ENCODE data around the gene TMEM263. TPM values are rescaled to one million over a fixed set of nuclear protein-coding genes. Genes with fewer than 3 reads are reported as not detected.
"Not testable (repeated sequence)": the region's sequence is repeated elsewhere in the genome, so short reads cannot be mapped to it uniquely, and the experiment has no call there.

Gene TMEM263
- total and polyA plus RNA-seq, 2 experiments from 2014 or later = 70.0 to 132 TPM

DNA sequence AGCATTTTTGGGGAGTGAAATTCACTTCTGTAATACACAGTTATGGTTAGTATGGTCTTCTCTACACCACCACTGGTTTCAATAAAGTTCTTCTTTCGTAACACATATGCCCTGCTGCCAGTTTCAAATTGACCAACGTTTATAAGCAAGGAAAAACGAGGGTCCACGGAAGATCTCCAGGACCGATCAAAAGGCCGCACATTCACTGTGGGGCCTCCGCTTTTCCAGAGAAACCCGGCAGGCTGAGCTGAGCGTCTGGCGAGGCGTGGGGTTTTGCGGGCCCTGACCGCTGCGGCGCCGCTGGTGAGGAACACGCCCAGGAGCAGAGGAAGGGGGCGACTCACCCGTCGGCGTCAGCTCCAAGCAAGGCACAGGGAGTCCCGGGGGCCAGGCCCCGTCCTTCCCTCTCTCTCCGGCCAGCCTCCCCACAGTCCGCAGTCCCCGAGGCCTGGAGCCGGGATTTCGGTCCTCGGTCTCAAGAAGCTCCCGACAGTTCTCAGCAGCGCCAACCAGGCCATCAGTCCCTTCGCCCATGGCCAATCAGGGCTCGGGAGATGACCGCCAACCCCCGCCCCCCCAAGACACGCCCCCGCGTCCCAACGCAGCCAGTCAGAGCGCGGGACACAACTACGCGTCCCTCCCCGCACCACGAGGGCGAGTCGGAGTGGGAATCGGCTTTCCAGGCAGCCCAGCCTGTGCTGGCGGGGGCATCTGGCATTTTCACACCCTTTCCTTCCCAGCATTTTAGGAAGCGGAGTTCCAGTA lies 31.1 kb downstream of the TMEM263 start, which contains the start of gene MTERF2:
Gene MTERF2 (minus strand): TSS at position 522 of the 765 bp plus-strand sequence. CDS start 8,432 bp downstream, outside the sequence.
- no peaks in the 10 kb centered on the region for H3K9me3 ChIP-seq (ENCODE audit: low read depth)
- H3K27ac ChIP-seq = peak within 1 kb of the TSS; percentile 86
- peaks cover 19% of the 10 kb centered on the region for H3K79me2 ChIP-seq
- peak; percentile 96 for DNase-seq (ENCODE audit: low spot score)
- H3K4me3 ChIP-seq = peak within 1 kb of the TSS; percentile 60
- peaks cover 29% of the 10 kb centered on the region for H3K4me1 ChIP-seq (ENCODE audit: insufficient read depth)
- no peaks in the 10 kb centered on the region for H3K36me3 ChIP-seq (replicated peaks; ENCODE audit: insufficient read depth, low read depth)
- H3K27me3 ChIP-seq = no peaks in the 10 kb centered on the region
- H4K20me1 ChIP-seq (ENCODE audit: insufficient read depth, poor library complexity, severe bottlenecking) = no peaks in the 10 kb centered on the region
- TF ChIP-seq EZH2phosphoT487 (IDR thresholded peaks at IDR 0.05; ENCODE audit: low read depth, severe bottlenecking, unreplicated experiment) (no peak), EZH2 (IDR thresholded peaks at IDR 0.05; ENCODE audit: borderline replicate concordance) (no peak)
- TF ChIP-seq, protein P1, sequence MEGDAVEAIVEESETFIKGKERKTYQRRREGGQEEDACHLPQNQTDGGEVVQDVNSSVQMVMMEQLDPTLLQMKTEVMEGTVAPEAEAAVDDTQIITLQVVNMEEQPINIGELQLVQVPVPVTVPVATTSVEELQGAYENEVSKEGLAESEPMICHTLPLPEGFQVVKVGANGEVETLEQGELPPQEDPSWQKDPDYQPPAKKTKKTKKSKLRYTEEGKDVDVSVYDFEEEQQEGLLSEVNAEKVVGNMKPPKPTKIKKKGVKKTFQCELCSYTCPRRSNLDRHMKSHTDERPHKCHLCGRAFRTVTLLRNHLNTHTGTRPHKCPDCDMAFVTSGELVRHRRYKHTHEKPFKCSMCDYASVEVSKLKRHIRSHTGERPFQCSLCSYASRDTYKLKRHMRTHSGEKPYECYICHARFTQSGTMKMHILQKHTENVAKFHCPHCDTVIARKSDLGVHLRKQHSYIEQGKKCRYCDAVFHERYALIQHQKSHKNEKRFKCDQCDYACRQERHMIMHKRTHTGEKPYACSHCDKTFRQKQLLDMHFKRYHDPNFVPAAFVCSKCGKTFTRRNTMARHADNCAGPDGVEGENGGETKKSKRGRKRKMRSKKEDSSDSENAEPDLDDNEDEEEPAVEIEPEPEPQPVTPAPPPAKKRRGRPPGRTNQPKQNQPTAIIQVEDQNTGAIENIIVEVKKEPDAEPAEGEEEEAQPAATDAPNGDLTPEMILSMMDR (IDR thresholded peaks at IDR 0.05; ENCODE audit: poor library complexity) = no peak
- peak within 1 kb of the TSS; percentile 54 for H2AFZ ChIP-seq
- no peaks in the 10 kb centered on the region for H3K9me2 ChIP-seq (replicated peaks; ENCODE audit: insufficient read depth)
- H3K4me2 ChIP-seq = peak within 1 kb of the TSS; percentile 88
- under 1% methylated on average over 38 of the region's 50 CpGs for WGBS (ENCODE audit: low lambda C conversion rate, missing lambda C conversion rate)

DNA sequence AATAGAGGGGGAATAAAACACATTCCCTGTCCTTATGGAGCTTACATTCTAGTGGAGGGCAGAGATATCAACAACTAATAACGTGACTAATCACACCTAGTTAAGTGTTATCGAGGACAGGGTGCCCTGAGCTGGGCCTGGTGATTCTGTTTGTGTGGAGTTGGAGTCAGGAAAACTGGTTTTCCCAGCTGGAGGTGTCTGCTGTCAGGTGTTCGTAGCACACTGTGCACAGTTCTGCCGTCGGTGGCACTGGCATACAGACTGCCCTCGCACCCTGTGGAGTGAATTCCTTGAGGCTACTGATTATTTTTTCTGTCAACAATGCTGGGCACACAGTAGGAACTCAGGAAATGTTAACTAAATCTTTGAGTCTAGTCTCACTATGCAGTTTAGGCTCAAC lies 32.1 kb downstream of the TMEM263 start:
- H3K27ac ChIP-seq = peak overlapping the region; percentile 67
- no peaks in the 10 kb centered on the region for H3K27me3 ChIP-seq
- no peaks in the 10 kb centered on the region for H3K9me3 ChIP-seq (ENCODE audit: low read depth)
- TF ChIP-seq, protein P1 (IDR thresholded peaks at IDR 0.05; ENCODE audit: poor library complexity) = no peak
- TF ChIP-seq EZH2 (IDR thresholded peaks at IDR 0.05; ENCODE audit: borderline replicate concordance) = no peak
- TF ChIP-seq EZH2phosphoT487 (IDR thresholded peaks at IDR 0.05; ENCODE audit: low read depth, severe bottlenecking, unreplicated experiment) = no peak
- peaks cover 29% of the 10 kb centered on the region for H3K4me1 ChIP-seq (ENCODE audit: insufficient read depth)
- peak; percentile 22 for DNase-seq (ENCODE audit: low spot score)
- H2AFZ ChIP-seq = no peak overlapping the region
- WGBS (ENCODE audit: low lambda C conversion rate, missing lambda C conversion rate) = 51% methylated on average over 6 of the region's 6 CpGs
- H4K20me1 ChIP-seq (ENCODE audit: insufficient read depth, poor library complexity, severe bottlenecking) = no peaks in the 10 kb centered on the region
- no peak overlapping the region for H3K4me3 ChIP-seq
- peak overlapping the region; percentile 73 for H3K4me2 ChIP-seq
- H3K36me3 ChIP-seq (replicated peaks; ENCODE audit: insufficient read depth, low read depth) = no peaks in the 10 kb centered on the region
- H3K9me2 ChIP-seq (replicated peaks; ENCODE audit: insufficient read depth) = no peaks in the 10 kb centered on the region
- H3K79me2 ChIP-seq = peaks cover 19% of the 10 kb centered on the region

DNA sequence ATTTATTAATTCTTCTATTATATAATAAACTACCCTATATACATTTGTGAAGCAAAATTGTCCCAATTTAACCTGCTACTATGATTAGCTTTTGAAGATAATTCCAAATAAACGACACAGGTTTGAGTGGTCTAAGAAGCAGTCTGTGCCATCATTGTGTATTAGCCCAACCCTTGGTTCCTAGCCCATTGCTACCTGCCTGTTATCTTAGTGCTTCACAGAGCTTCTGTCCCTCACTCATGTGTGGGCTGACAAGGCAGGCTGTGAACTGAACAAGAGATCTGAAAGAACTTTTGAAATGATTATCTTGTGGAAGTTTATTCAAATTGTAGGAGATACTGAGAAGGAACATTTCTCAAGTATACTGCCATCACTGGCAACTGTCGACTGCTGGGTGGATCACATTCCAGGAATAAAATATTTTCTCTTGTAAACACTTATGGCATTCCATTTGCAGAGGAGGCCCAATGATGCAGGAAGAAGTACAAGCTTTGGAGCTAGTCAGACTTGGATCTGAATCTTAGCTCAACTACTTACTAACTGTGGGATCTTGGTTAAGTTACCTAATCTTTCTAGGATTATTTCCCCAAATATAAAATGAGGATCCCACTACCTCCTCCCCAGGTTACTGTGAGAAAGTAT lies 39.0 kb downstream of the TMEM263 start:
- Histone ChIP-seq H2AFZ (no peak overlapping the region), H3K4me2 (peak overlapping the region; percentile 15), H3K4me3 (no peak overlapping the region), H4K20me1 (ENCODE audit: insufficient read depth, poor library complexity, severe bottlenecking) (no peaks in the 10 kb centered on the region), H3K27me3 (no peaks in the 10 kb centered on the region), H3K9me2 (replicated peaks; ENCODE audit: insufficient read depth) (no peaks in the 10 kb centered on the region), H3K36me3 (replicated peaks; ENCODE audit: insufficient read depth, low read depth) (no peaks in the 10 kb centered on the region), H3K4me1 (ENCODE audit: insufficient read depth) (no peaks in the 10 kb centered on the region), H3K27ac (peak overlapping the region; percentile 57), H3K9me3 (ENCODE audit: low read depth) (no peaks in the 10 kb centered on the region), H3K79me2 (no peaks in the 10 kb centered on the region)
- TF ChIP-seq, protein P1 (IDR thresholded peaks at IDR 0.05; ENCODE audit: poor library complexity) = no peak
- no peak for TF ChIP-seq EZH2 (IDR thresholded peaks at IDR 0.05; ENCODE audit: borderline replicate concordance)
- no peak for TF ChIP-seq EZH2phosphoT487 (IDR thresholded peaks at IDR 0.05; ENCODE audit: low read depth, severe bottlenecking, unreplicated experiment)
- WGBS (ENCODE audit: low lambda C conversion rate, missing lambda C conversion rate) = 45% methylated on average over 2 of the region's 2 CpGs
- no peak for DNase-seq (ENCODE audit: low spot score)

DNA sequence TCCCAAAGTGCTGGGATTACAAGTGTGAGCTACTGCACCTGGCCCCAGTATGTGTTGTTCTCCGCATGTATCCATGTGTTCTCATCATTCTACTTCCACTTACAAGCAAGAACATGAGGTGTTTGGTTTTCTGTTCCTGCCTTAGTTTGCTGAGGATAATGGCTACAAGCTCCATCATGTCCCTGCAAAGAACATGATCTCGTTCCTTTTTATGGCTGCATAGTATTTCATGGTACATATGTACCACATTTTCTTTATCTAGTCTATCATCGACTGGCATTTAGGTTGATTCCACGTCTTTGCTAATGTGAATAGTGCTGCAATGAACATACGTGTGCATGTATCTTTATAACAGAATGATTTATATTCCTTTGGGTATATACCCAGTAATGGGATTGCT lies 40.4 kb downstream of the TMEM263 start:
- not testable (repeated sequence) for H3K27ac ChIP-seq; H3K27me3 ChIP-seq; H3K4me1 ChIP-seq (ENCODE audit: insufficient read depth); H4K20me1 ChIP-seq (ENCODE audit: insufficient read depth, poor library complexity, severe bottlenecking); H2AFZ ChIP-seq; H3K36me3 ChIP-seq (replicated peaks; ENCODE audit: insufficient read depth, low read depth); H3K9me2 ChIP-seq (replicated peaks; ENCODE audit: insufficient read depth); H3K9me3 ChIP-seq (ENCODE audit: low read depth); DNase-seq (ENCODE audit: low spot score); H3K4me2 ChIP-seq; H3K79me2 ChIP-seq; H3K4me3 ChIP-seq
- WGBS (ENCODE audit: low lambda C conversion rate, missing lambda C conversion rate) = 96% methylated on average over 5 of the region's 5 CpGs
